TTC549 (cell line): Measurements from ENCODE around the gene KLHL41.

Experiments
- FAIRE-seq: peaks from 2 replicates; lab custom pipeline; 2012; peaks lifted over from hg19 to GRCh38; lab: Jason Lieb, UNC

The KLHL41 gene

GRCh38 chr2:169509298-169509885, at the start of gene KLHL41:
Gene KLHL41 (plus strand): TSS chr2:169509702. CDS start chr2:169509779, 77 bp downstream.
- no peak for FAIRE-seq

GRCh38 chr2:169461143-169461542, 48.4 kb upstream of the KLHL41 start:
- FAIRE-seq, result no peak

- no peak for FAIRE-seq
Observed at GRCh38 chr2:169462896-169463695, 46.4 kb upstream of the KLHL41 start.

GRCh38 chr2:169464466-169464865, 45.0 kb upstream of the KLHL41 start:
- peak; percentile 56 for FAIRE-seq

GRCh38 chr2:169464882-169465281, 44.6 kb upstream of the KLHL41 start:
- FAIRE-seq, result no peak

- FAIRE-seq, result no peak
Observed at GRCh38 chr2:169468841-169469240, 40.7 kb upstream of the KLHL41 start.

- FAIRE-seq, result no peak
Observed at GRCh38 chr2:169469952-169470572, 39.4 kb upstream of the KLHL41 start.

GRCh38 chr2:169472249-169472648, 37.3 kb upstream of the KLHL41 start:
- FAIRE-seq, result no peak

- no peak for FAIRE-seq
Observed at GRCh38 chr2:169476459-169476858, 33.0 kb upstream of the KLHL41 start.

GRCh38 chr2:169478339-169478738, 31.2 kb upstream of the KLHL41 start:
- no peak for FAIRE-seq

- no peak for FAIRE-seq
Observed at GRCh38 chr2:169478745-169479256, 30.7 kb upstream of the KLHL41 start.

GRCh38 chr2:169479257-169480078, 30.0 kb upstream of the KLHL41 start, which contains the start of gene BBS5:
Gene BBS5 (plus strand): TSS chr2:169479494. CDS start chr2:169479554, 60 bp downstream.
- FAIRE-seq, result no peak

GRCh38 chr2:169480079-169480465, 29.4 kb upstream of the KLHL41 start:
- FAIRE-seq, result no peak

- FAIRE-seq, result no peak
Observed at GRCh38 chr2:169485650-169486138, 23.8 kb upstream of the KLHL41 start.

- FAIRE-seq, result no peak
Observed at GRCh38 chr2:169486487-169486886, 23.0 kb upstream of the KLHL41 start.

- FAIRE-seq, result no peak
Observed at GRCh38 chr2:169490834-169491233, 18.7 kb upstream of the KLHL41 start.

GRCh38 chr2:169491378-169491777, 18.1 kb upstream of the KLHL41 start:
- peak; percentile 23 for FAIRE-seq

GRCh38 chr2:169493360-169493759, 16.1 kb upstream of the KLHL41 start:
- FAIRE-seq, result no peak

GRCh38 chr2:169495310-169495928, 14.1 kb upstream of the KLHL41 start:
- no peak for FAIRE-seq

- no peak for FAIRE-seq
Observed at GRCh38 chr2:169504651-169505050, 4.9 kb upstream of the KLHL41 start.

GRCh38 chr2:169507698-169508097, 1.8 kb upstream of the KLHL41 start:
- FAIRE-seq, result no peak

GRCh38 chr2:169509955-169510354, 453 bp downstream of the KLHL41 start:
- no peak for FAIRE-seq
